Measurements from ENCODE around the gene PSPH.
"Not testable (repeated sequence)": the region's sequence is repeated elsewhere in the genome, so short reads cannot be mapped to it uniquely, and the experiment has no call there.

PSPH gene

DNA sequence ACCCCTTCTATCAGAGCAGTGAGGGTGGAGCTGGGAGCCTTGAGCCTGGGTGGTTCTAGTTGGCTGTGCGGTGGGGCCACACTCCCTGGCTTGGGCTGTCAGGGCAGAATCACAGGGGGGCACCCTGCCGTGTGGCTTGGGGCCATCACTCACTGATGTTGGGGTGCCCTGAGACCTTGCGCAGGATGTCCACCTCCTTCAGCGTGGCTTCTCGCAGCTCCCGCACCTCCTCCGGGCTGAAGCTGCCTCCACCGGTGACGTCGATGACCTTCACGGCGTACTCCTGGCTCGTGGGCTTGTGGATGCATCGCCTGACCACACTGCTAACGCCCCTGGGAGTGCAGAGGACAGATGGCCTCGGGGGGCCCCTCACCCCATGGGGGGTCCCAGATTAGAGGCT is 36.2 kb upstream of the PSPH start:
- peaks cover 37% of the 10 kb centered on the region for H3K36me3 ChIP-seq (ENCODE audit: insufficient read depth, insufficient read length, low read length)

DNA sequence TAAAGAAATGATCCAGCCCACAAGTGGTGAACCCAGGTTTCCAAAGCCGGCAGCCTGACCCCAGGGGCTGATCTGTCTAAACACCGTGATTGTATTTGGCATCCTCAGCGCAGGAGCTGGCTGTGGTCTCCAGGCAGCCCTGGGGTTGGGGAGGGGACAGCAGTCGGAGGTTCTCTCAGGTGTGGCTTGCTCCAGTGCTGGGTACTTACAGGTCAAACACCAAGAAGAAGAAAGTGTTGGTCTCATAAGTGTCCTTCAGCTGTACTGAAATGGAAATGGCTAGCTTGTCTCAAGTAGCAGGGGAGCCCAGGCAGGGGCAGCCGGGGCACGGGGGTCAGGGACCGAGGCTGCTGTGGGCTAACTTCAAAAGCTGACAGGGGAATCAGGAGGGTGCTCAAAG is 35.5 kb upstream of the PSPH start:
- no peak for DNase-seq (ENCODE audit: low read depth, low spot score)
- Histone ChIP-seq H3K9me3 (ENCODE audit: insufficient read depth, low read length) (no peaks in the 10 kb centered on the region), H3K9ac (ENCODE audit: insufficient read length, low read depth) (no peak overlapping the region), H3K27me3 (ENCODE audit: insufficient read depth, insufficient read length) (no peaks in the 10 kb centered on the region), H3K36me3 (ENCODE audit: insufficient read depth, insufficient read length, low read length) (peaks cover 39% of the 10 kb centered on the region), H3K4me1 (ENCODE audit: insufficient read depth, insufficient read length) (peaks cover 4% of the 10 kb centered on the region), H3K4me3 (ENCODE audit: insufficient read length, low read depth) (no peak overlapping the region)
- TF ChIP-seq SUZ12 (IDR thresholded peaks at IDR 0.05; ENCODE audit: extremely low read depth, insufficient read depth, insufficient read length) (no peak), YY1 (IDR thresholded peaks at IDR 0.05; ENCODE audit: insufficient read depth, insufficient read length) (no peak), ZNF274 (IDR thresholded peaks at IDR 0.05; ENCODE audit: low read depth, low read length) (no peak)

More for the DNA sequence above, 36.2 kb upstream of the PSPH start:
- no peak overlapping the region for H3K4me3 ChIP-seq (ENCODE audit: insufficient read length, low read depth)
- DNase-seq (ENCODE audit: low read depth, low spot score), result no peak
- H3K4me1 ChIP-seq (ENCODE audit: insufficient read depth, insufficient read length), result peaks cover 4% of the 10 kb centered on the region
- no peaks in the 10 kb centered on the region for H3K27me3 ChIP-seq (ENCODE audit: insufficient read depth, insufficient read length)
- TF ChIP-seq ZNF274 (IDR thresholded peaks at IDR 0.05; ENCODE audit: low read depth, low read length) (no peak), YY1 (IDR thresholded peaks at IDR 0.05; ENCODE audit: insufficient read depth, insufficient read length) (no peak), SUZ12 (IDR thresholded peaks at IDR 0.05; ENCODE audit: extremely low read depth, insufficient read depth, insufficient read length) (no peak)
- peak overlapping the region; percentile 32 for H3K9ac ChIP-seq (ENCODE audit: insufficient read length, low read depth)
- H3K9me3 ChIP-seq (ENCODE audit: insufficient read depth, low read length), result no peaks in the 10 kb centered on the region

DNA sequence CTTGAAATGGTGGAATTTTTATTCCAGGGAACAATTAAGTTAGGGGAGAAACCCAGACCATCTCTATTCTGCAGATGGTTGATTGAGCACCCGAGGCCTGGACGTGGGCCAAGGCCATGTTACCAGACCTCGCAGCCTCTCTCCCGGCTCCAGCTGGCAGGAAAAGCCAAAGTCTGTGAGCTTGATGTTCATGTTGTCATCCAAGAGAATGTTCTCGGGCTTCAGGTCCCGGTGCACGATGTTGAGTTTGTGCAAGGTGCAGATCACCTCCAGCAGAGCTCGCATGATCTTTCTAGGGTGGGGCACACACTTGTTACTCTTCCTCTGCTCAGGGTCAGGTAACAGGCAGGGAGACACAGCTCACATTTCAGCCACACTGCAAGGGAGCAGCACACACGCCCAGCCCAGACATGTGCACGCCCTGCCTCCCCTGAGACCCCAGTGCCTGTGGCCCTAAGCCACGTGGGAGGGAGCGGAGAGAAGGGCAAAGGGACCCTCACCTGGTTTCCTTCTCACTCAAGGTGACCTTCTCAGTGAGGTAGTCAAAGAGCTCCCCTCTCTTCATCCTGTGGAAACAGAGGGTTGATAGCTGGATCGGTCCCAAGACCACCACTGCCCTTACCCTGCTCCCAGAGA is 32.0 kb upstream of the PSPH start:
- no peak overlapping the region for H3K4me3 ChIP-seq (ENCODE audit: insufficient read length, low read depth)
- no peak for TF ChIP-seq ZNF274 (IDR thresholded peaks at IDR 0.05; ENCODE audit: low read depth, low read length)
- TF ChIP-seq SUZ12 (IDR thresholded peaks at IDR 0.05; ENCODE audit: extremely low read depth, insufficient read depth, insufficient read length), result no peak
- no peak for TF ChIP-seq YY1 (IDR thresholded peaks at IDR 0.05; ENCODE audit: insufficient read depth, insufficient read length)
- H3K27me3 ChIP-seq (ENCODE audit: insufficient read depth, insufficient read length), result no peaks in the 10 kb centered on the region
- H3K36me3 ChIP-seq (ENCODE audit: insufficient read depth, insufficient read length, low read length), result peaks cover 57% of the 10 kb centered on the region
- no peak overlapping the region for H3K9ac ChIP-seq (ENCODE audit: insufficient read length, low read depth)
- no peak for DNase-seq (ENCODE audit: low read depth, low spot score)
- H3K9me3 ChIP-seq (ENCODE audit: insufficient read depth, low read length), result no peaks in the 10 kb centered on the region
- peaks cover 4% of the 10 kb centered on the region for H3K4me1 ChIP-seq (ENCODE audit: insufficient read depth, insufficient read length)

DNA sequence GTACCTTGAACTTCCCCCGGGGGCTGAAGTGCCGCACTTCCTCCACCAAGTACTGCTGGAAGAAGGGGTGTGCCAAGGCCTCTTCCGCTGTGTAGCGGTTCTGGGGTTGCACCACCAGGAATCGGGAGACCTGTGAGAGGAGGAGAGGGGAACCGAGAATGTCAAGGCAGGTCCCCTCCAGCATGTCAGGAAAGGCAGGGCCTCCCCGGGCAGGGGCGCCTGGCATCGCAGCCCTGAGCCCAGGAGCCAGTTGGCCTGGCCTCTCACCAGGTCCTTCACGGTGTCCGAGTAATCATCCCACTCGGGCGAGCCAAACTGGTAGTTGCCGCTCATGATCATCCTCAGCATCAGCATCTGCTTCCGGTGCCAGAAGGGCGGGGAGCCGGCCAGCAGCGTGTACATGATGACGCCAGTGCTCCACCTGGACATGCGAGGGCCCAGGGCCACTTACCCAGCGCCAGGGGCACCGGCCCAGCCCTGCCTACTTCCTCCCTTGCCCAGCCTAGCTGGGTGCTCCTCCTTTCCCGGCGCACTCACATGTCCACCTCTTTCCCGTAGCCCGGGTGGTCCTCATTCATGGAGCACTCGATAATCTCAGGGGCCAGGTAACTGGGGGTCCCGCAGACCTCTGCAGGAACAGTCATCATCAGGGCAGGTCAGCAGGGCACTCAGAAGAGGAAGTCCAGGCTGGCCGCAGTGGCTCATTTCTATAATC is 30.5 kb upstream of the PSPH start:
- DNase-seq (ENCODE audit: low read depth, low spot score), result no peak
- Histone ChIP-seq H3K9me3 (ENCODE audit: insufficient read depth, low read length) (no peaks in the 10 kb centered on the region), H3K4me1 (ENCODE audit: insufficient read depth, insufficient read length) (no peaks in the 10 kb centered on the region), H3K27me3 (ENCODE audit: insufficient read depth, insufficient read length) (no peaks in the 10 kb centered on the region), H3K9ac (ENCODE audit: insufficient read length, low read depth) (no peak overlapping the region), H3K36me3 (ENCODE audit: insufficient read depth, insufficient read length, low read length) (peaks cover 61% of the 10 kb centered on the region), H3K4me3 (ENCODE audit: insufficient read length, low read depth) (no peak overlapping the region)
- no peak for TF ChIP-seq YY1 (IDR thresholded peaks at IDR 0.05; ENCODE audit: insufficient read depth, insufficient read length)
- no peak for TF ChIP-seq SUZ12 (IDR thresholded peaks at IDR 0.05; ENCODE audit: extremely low read depth, insufficient read depth, insufficient read length)
- no peak for TF ChIP-seq ZNF274 (IDR thresholded peaks at IDR 0.05; ENCODE audit: low read depth, low read length)

DNA sequence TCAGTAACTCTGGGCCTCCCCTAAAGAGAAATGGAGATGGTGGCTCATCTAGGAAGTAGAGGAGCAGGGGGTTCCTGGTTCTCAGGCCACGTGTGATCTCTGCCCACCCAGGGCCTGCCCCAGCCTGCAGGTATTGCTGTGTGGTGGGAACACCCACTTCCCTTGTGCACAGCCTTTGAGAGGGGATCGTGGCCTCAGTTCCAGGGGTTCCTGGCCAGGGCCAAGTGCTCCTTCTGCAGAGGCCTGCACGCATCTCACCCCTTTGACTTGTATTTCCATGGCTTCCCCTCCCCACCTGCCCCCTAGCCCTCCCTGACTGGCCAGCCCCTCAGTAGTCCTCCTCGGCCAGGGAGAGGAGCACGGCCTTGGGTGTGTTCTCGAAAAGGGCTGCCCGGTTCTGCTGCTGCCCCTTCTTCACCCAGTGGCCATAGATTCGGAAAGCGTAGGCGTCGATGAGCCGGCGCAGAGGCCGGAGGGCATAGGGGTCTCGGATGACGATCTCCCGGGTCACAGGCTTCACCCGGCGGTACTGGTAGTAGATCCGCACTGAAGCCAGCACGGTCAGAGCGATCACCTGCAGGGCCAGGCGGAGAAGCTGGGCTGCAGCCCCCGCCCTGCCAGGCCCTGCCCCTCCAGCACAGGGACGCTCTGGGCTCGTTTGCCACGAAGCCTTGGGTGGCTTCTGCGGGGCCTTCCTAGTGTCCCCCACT is 29.6 kb upstream of the PSPH start:
- not testable (repeated sequence) for H3K4me1 ChIP-seq (ENCODE audit: insufficient read depth, insufficient read length); DNase-seq (ENCODE audit: low read depth, low spot score); H3K27me3 ChIP-seq (ENCODE audit: insufficient read depth, insufficient read length); H3K9me3 ChIP-seq (ENCODE audit: insufficient read depth, low read length); H3K4me3 ChIP-seq (ENCODE audit: insufficient read length, low read depth); H3K9ac ChIP-seq (ENCODE audit: insufficient read length, low read depth)
- peaks cover 67% of the 10 kb centered on the region for H3K36me3 ChIP-seq (ENCODE audit: insufficient read depth, insufficient read length, low read length)

DNA sequence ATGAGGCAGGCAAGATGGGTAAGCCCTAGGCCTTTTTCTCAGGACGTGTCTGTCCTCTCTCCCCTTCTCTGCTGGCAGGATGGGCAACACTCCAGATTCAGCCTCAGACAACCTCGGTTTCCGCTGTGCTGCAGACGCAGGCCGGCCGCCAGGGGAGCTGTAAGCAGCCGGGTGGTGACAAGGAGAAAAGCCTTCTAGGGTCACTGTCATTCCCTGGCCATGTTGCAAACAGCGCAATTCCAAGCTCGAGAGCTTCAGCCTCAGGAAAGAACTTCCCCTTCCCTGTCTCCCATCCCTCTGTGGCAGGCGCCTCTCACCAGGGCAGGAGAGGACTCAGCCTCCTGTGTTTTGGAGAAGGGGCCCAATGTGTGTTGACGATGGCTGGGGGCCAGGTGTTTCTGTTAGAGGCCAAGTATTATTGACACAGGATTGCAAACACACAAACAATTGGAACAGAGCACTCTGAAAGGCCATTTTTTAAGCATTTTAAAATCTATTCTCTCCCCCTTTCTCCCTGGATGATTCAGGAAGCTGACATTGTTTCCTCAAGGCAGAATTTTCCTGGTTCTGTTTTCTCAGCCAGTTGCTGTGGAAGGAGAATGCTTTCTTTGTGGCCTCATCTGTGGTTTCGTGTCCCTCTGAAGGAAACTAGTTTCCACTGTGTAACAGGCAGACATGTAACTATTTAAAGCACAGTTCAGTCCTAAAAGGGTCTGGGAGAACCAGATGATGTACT is 28.4 kb upstream of the PSPH start:
- Histone ChIP-seq H3K9ac (ENCODE audit: insufficient read length, low read depth) (no peak overlapping the region), H3K4me1 (ENCODE audit: insufficient read depth, insufficient read length) (peaks cover 2% of the 10 kb centered on the region)
- TF ChIP-seq SUZ12 (IDR thresholded peaks at IDR 0.05; ENCODE audit: extremely low read depth, insufficient read depth, insufficient read length), result no peak
- no peak for TF ChIP-seq ZNF274 (IDR thresholded peaks at IDR 0.05; ENCODE audit: low read depth, low read length)
- TF ChIP-seq YY1 (IDR thresholded peaks at IDR 0.05; ENCODE audit: insufficient read depth, insufficient read length), result no peak

DNA sequence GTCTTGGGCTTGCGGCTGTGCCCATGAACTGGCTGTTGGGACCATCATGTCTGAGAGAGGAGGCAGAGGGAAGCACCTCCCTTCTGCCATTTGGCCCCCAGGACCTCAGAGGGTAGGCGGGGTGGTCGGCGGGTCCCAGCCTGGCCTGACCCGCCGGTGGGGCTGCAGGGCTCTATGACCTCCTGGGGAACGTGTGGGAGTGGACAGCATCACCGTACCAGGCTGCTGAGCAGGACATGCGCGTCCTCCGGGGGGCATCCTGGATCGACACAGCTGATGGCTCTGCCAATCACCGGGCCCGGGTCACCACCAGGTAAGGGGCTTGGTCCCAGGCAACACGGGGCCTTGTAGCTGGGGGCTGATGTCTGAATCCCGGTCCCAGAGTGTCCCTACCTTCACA is 27.0 kb upstream of the PSPH start:
- H3K9ac ChIP-seq (ENCODE audit: insufficient read length, low read depth), result no peak overlapping the region
- TF ChIP-seq ZNF274 (IDR thresholded peaks at IDR 0.05; ENCODE audit: low read depth, low read length) (no peak), SUZ12 (IDR thresholded peaks at IDR 0.05; ENCODE audit: extremely low read depth, insufficient read depth, insufficient read length) (no peak), YY1 (IDR thresholded peaks at IDR 0.05; ENCODE audit: insufficient read depth, insufficient read length) (no peak)
- no peak overlapping the region for H3K4me3 ChIP-seq (ENCODE audit: insufficient read length, low read depth)
- H3K36me3 ChIP-seq (ENCODE audit: insufficient read depth, insufficient read length, low read length), result peaks cover 69% of the 10 kb centered on the region
- no peaks in the 10 kb centered on the region for H3K27me3 ChIP-seq (ENCODE audit: insufficient read depth, insufficient read length)
- peaks cover 2% of the 10 kb centered on the region for H3K4me1 ChIP-seq (ENCODE audit: insufficient read depth, insufficient read length)
- DNase-seq (ENCODE audit: low read depth, low spot score), result no peak
- H3K9me3 ChIP-seq (ENCODE audit: insufficient read depth, low read length), result no peaks in the 10 kb centered on the region

More for the DNA sequence above, 28.4 kb upstream of the PSPH start:
- no peak for DNase-seq (ENCODE audit: low read depth, low spot score)
- Histone ChIP-seq H3K36me3 (ENCODE audit: insufficient read depth, insufficient read length, low read length) (peaks cover 74% of the 10 kb centered on the region), H3K27me3 (ENCODE audit: insufficient read depth, insufficient read length) (no peaks in the 10 kb centered on the region), H3K4me3 (ENCODE audit: insufficient read length, low read depth) (no peak overlapping the region), H3K9me3 (ENCODE audit: insufficient read depth, low read length) (no peaks in the 10 kb centered on the region)
